ENCODE results near the gene GARIN5B. TPM values are rescaled to one million over a fixed set of nuclear protein-coding genes. Genes with fewer than 3 reads are reported as not detected.

GARIN5B gene
- total and polyA plus RNA-seq, 2 of the 8 experiments (the other 6 are each of a cell fraction or from before 2014, with no cell fraction given), result 0.03 TPM; not detected in 1

- no peak for FAIRE-seq
- CTCF ChIA-PET (ENCODE audit: partially characterized antibody), result interaction anchor here (0.6 to 2.9 kb wide), 8 partner anchors 10 to 187 kb away, joined by 3 to 12 read pairs (median 4); partner anchors contain the start of gene TMEM238
- Histone ChIP-seq H3K9me3 (ENCODE audit: insufficient read depth in 2 of 2, low read depth in 1 of 2, low read length in 1 of 2) (no peaks in the 10 kb centered on the region), H2BK120ac (replicated peaks; ENCODE audit: low read depth, low read length) (no peak overlapping the region), H2AFZ (ENCODE audit: low read length) (no peak overlapping the region), H3K14ac (ENCODE audit: insufficient read length) (no peak overlapping the region), H2AK5ac (ENCODE audit: low read depth, low read length) (no peak overlapping the region), H4K8ac (ENCODE audit: extremely low read depth, insufficient read depth, low read length) (peak overlapping the region; percentile 45; the same call in 1 of the 2 replicates), H4K5ac (ENCODE audit: insufficient read length, low read depth, low read length) (peak overlapping the region; percentile 29), H3K4me3 (ENCODE audit: extremely low read depth in 1 of 4, insufficient read depth in 2 of 4, low read depth in 3 of 4, low read length in 4 of 4) (no peak overlapping the region), H3K4me1 (replicated peaks in 1 of 4; ENCODE audit: control insufficient read depth in 3 of 4, insufficient read depth in 4 of 4, low read length in 3 of 4) (peaks cover 11 to 36% (median 24%) of the 10 kb centered on the region in 4 experiments), H3K23me2 (ENCODE audit: low read depth, low read length) (peaks cover 1% of the 10 kb centered on the region; the same call in 1 of the 2 replicates), H2BK15ac (ENCODE audit: low read length) (no peak overlapping the region; the same call in 1 of the 2 replicates), H3K56ac (replicated peaks; ENCODE audit: insufficient read length, low read depth, low read length) (no peak overlapping the region), H3K36me3 (ENCODE audit: control insufficient read depth in 2 of 4, insufficient read depth in 4 of 4, low read length in 3 of 4) (peaks cover 0 to 54% (median 15%) of the 10 kb centered on the region in 4 experiments; a peak in 4 of 8 replicates), H2BK20ac (ENCODE audit: low read length) (no peak overlapping the region), H2BK12ac (ENCODE audit: low read depth, low read length) (0 out of 2 replicates have a peak overlapping the region, but pooled peaks have one; percentile 14), H3K23ac (ENCODE audit: insufficient read length) (no peak overlapping the region), H4K20me1 (replicated peaks in 1 of 2; ENCODE audit: control insufficient read depth in 1 of 2, insufficient read depth in 2 of 2, low read length in 2 of 2) (peaks cover 0 to 2% of the 10 kb centered on the region in 2 experiments), H3K9ac (replicated peaks in 1 of 4; ENCODE audit: extremely low read depth in 1 of 4, low read depth in 3 of 4, low read length in 3 of 4) (no peak overlapping the region), H3K27ac (ENCODE audit: low read depth, low read length) (peak overlapping the region; percentile 76; the same call in 1 of the 2 replicates), H3K27me3 (replicated peaks in 1 of 4; ENCODE audit: control insufficient read depth in 3 of 4, extremely low read depth in 1 of 4, insufficient read depth in 3 of 4, low read length in 3 of 4) (peaks cover 5 to 10% (median 8%) of the 10 kb centered on the region in 4 experiments; a peak in 6 of 7 replicates), H3K79me1 (ENCODE audit: low read depth, low read length) (no peaks in the 10 kb centered on the region), H3K4me2 (ENCODE audit: insufficient read depth in 1 of 2, low read depth in 2 of 2, low read length in 2 of 2) (peak overlapping the region in 1 of 2 experiments; percentile 66; a peak in 2 of 4 replicates), H3K79me2 (ENCODE audit: control insufficient read depth in 1 of 2, insufficient read depth in 2 of 2, low read length in 2 of 2) (no peaks in the 10 kb centered on the region), H3K4ac (replicated peaks; ENCODE audit: insufficient read length, low read depth, low read length) (peak overlapping the region; percentile 98), H2BK5ac (ENCODE audit: low read depth, low read length) (peak overlapping the region; percentile 92; the same call in 1 of the 2 replicates), H4K91ac (replicated peaks; ENCODE audit: insufficient read length, low read length) (peak overlapping the region; percentile 15), H3K18ac (ENCODE audit: extremely low read depth, low read length) (peak overlapping the region; percentile 10)
- no peak for TF ChIP-seq RBBP5 (IDR thresholded peaks at IDR 0.05; ENCODE audit: borderline replicate concordance, low read depth, low read length)
- TF ChIP-seq ATF2 (IDR thresholded peaks at IDR 0.05; ENCODE audit: low read length), result 0 out of 2 replicates have a peak, but pooled peaks have one; percentile 8
- DNase-seq (ENCODE audit: low read depth in 1 of 2, low spot score in 2 of 2), result no peak
- POLR2A ChIA-PET (ENCODE audit: partially characterized antibody), result interaction anchor here (0.9 to 7.9 kb wide), 16 partner anchors 9 to 60 kb away, joined by 3 to 58 read pairs (median 6); partner anchors contain the start of genes IL11, TMEM190, TMEM238 and UBE2S
- WGBS, 2 experiments (ENCODE audit: extremely low coverage in 1 of 2, insufficient coverage in 1 of 2, insufficient read length in 1 of 2, insufficient replicate concordance in 2 of 2, low coverage in 1 of 2, low lambda C conversion rate in 2 of 2, missing lambda C conversion rate in 1 of 2), result 85% methylated on average over 3 of the region's 10 CpGs; no CpG with 5 or more reads in 1 of the 2 experiments
Measured at GRCh38 chr19:55347442-55348009, 15.5 kb downstream of the GARIN5B start.

All from H1 (cell line).